Measurements from ENCODE around the gene SLC7A8. TPM values are rescaled to one million over a fixed set of nuclear protein-coding genes. Genes with fewer than 3 reads are reported as not detected.

SLC7A8 gene
- total and polyA plus RNA-seq, 12 donors: 6.8 to 50.9 (median 26.7) TPM

DNA sequence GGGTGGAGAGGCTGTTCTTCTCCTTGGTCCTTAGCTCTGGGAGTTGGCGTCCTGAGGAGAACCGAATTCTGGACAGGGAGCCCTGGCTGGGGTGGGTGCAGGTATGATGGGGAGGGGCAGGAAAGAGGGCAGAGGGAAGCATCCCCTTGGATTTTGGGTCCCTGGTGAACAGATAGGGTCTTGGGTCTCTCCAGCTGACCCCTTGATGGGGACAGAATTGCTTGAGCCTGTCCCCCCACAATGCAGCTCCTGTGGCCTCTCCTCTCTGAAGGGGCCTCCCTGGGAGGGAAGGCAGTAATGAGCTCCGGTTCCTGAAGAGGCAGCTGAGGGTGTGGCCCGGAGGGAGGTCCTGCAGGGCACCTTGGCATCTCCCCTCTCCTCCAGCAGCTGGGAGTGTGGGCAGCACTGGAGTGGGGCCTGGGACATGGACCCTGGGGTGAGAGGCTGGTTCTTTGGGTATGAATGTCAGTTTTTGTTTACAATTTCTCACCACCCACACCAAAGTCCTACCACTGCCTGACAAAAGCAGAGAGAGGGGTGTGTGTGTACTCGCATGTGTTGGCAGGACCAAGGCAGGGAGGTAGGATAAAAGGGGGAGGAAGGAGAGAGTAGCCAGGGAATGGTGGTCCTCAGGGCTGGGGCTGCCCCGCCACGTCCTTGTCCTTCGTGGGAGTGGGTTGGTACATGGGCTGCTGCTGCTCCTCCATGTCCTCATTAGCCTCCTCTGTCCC, 56.7 kb downstream of the SLC7A8 start:
- Histone ChIP-seq H3K27me3 (no peaks in the 10 kb centered on the region), H3K4me1 (replicated peaks in 1 of 2) (peaks cover 0 to 13% of the 10 kb centered on the region in 2 donors), H3K36me3 (replicated peaks in 1 of 2) (peaks cover 0 to 11% of the 10 kb centered on the region in 2 donors), H3K9me3 (replicated peaks in 1 of 3) (no peaks in the 10 kb centered on the region), H3K27ac (no peak overlapping the region), H3K4me3 (no peak overlapping the region)
- no peak for TF ChIP-seq POLR2A (IDR thresholded peaks at IDR 0.05)
- TF ChIP-seq, protein P1, sequence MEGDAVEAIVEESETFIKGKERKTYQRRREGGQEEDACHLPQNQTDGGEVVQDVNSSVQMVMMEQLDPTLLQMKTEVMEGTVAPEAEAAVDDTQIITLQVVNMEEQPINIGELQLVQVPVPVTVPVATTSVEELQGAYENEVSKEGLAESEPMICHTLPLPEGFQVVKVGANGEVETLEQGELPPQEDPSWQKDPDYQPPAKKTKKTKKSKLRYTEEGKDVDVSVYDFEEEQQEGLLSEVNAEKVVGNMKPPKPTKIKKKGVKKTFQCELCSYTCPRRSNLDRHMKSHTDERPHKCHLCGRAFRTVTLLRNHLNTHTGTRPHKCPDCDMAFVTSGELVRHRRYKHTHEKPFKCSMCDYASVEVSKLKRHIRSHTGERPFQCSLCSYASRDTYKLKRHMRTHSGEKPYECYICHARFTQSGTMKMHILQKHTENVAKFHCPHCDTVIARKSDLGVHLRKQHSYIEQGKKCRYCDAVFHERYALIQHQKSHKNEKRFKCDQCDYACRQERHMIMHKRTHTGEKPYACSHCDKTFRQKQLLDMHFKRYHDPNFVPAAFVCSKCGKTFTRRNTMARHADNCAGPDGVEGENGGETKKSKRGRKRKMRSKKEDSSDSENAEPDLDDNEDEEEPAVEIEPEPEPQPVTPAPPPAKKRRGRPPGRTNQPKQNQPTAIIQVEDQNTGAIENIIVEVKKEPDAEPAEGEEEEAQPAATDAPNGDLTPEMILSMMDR (IDR thresholded peaks at IDR 0.05): no peak
- whole genome bisulfite sequencing, 4 donors: 84 to 97% (median 88%) methylated on average over 6 to 8 of the region's 8 CpGs
- DNase-seq: no peak
- intact Hi-C loops (cut with DNase I): loop anchor here in 1 of 2 donors (10.0 kb wide), 1 partner anchor 168 kb away; no protein-coding TSS in a partner anchor

DNA sequence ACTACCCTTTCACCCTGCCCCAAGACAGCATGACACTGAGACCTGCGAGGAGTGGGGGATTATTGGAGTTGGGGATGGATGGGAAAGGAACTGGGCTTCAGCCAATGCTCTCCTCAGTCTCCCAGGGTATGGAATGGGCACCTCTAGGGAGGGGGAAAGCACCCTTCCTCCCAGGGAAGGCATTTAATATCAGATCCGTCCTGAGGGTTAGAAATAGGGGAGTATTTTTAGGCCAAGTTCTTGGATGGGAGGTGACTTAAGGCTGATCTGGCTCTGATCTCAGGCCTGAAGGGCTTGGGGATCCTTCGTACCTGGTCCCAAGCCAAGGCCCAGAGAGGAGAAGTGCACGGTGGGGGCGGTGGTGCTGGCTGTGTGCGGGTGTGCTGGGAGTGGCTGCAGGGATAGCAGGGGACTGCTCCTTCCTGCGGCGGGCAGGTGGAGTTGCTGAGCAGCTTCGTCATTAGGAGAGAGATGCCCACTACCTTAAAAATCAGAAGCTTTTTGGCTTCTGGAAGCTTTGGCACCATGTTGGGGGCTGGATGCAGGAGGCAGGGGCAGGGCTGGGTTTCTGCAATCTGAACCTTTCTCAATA, 57.4 kb downstream of the SLC7A8 start:
- Histone ChIP-seq H3K27ac (no peak overlapping the region), H3K9me3 (replicated peaks in 1 of 3) (no peaks in the 10 kb centered on the region), H3K36me3 (replicated peaks in 1 of 2) (peaks cover 0 to 11% of the 10 kb centered on the region in 2 donors), H3K4me3 (no peak overlapping the region), H3K27me3 (no peaks in the 10 kb centered on the region), H3K4me1 (replicated peaks in 1 of 2) (peaks cover 0 to 20% of the 10 kb centered on the region in 2 donors)
- TF ChIP-seq POLR2A (IDR thresholded peaks at IDR 0.05): no peak
- TF ChIP-seq, protein P1 (IDR thresholded peaks at IDR 0.05): no peak
- intact Hi-C loops (cut with DNase I): loop anchor here in 1 of 2 donors (10.0 kb wide), 1 partner anchor 169 kb away; no protein-coding TSS in a partner anchor
- no peak for DNase-seq
- WGBS, 4 donors: 77 to 91% (median 84%) methylated on average over 9 of the region's 9 CpGs

DNA sequence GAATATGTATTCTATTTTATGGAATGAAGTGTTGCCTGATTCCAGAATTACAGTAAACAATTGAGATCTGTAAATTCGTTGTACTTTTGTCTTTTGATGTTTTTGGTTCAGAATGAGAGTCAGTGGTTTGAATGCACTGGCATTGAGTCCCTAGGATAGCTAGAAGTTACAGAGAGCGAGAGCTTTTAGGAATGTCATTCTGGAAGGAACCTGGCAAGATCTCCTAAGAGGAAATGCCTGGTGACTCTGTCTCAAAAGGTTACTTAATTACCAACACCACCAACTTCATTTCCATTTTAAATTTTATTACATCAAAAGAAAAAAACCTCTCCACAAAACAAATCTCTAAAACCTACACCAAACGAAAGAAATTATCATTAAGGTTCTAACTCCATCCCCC, 58.4 kb downstream of the SLC7A8 start:
- H3K27ac ChIP-seq: no peak overlapping the region
- no peak for DNase-seq
- WGBS, 4 donors: 56 to 74% (median 64%) methylated on average over 3 of the region's 3 CpGs

More for the DNA sequence above, 58.4 kb downstream of the SLC7A8 start:
- Histone ChIP-seq H3K27me3 (no peaks in the 10 kb centered on the region), H3K36me3 (replicated peaks in 1 of 2) (peaks cover 0 to 11% of the 10 kb centered on the region in 2 donors), H3K9me3 (replicated peaks in 1 of 3) (no peaks in the 10 kb centered on the region), H3K4me1 (replicated peaks in 1 of 2) (peaks cover 0 to 16% of the 10 kb centered on the region in 2 donors), H3K4me3 (no peak overlapping the region)
- TF ChIP-seq, protein P1 (IDR thresholded peaks at IDR 0.05): no peak
- no peak for TF ChIP-seq POLR2A (IDR thresholded peaks at IDR 0.05)
- intact Hi-C loops (cut with DNase I): loop anchor here in 1 of 2 donors (10.0 kb wide), 1 partner anchor 170 kb away; no protein-coding TSS in a partner anchor

Data from adrenal gland (tissue), 12 donors.